NCI-H1092 (cell line): ENCODE results near the gene WRAP73.
"Not testable (repeated sequence)": the region's sequence is repeated elsewhere in the genome, so short reads cannot be mapped to it uniquely, and the experiment has no call there.

Experiments used
- DNase-seq: peaks from one replicate; lab custom pipeline; 2025; lab: John Stamatoyannopoulos, UW

The WRAP73 gene

DNA sequence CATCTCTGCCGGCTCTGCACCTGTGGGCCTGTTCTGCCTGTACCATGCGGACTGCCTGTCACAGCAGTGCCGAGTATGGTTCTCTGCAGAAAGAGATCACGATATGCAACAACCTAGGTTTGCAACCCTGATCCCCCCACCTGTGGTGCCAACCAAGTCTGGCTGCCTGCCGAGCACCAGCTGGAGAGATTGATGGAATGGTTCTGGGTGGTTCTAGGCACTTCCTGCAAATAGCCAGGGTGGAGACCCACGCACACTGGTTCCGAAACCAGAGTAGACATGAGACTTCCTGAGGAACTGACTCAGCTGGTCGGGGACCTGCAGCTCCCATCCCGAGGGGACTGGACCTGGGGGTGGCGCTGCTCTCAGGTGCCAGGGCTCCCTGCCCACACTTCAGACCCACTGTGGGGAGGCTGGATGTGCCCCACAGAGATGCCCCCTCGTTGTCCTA, 19.7 kb downstream of the WRAP73 start:
- DNase-seq, result no peak

DNA sequence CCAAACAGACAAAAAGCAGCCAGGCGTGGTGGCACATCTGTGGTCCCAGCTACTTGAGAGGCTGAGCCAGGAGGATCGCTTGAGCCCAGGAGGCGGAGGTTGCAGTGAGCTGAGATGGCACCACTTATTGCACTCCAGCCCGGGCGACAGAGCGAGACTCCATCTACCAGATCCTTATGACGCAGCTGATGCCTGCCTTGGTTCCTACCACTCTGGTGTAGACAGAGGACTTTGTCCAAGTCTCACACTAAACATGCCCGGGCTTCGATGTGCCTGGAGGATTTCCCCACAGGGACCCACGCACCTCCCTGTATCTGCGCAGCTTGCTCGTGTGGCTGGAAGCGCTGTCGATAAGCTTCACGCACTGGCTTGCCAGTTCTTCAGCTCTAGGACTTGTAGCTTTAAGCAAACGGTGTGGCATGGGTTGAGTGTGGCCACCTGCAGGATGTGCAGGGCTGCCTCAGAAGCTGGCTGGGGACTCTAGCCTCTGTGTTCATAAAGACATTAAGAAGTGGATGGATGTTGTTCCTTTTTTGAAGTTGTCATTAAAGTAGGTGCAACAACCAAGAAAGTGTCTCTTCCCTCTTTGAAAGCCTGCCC, 20.2 kb downstream of the WRAP73 start:
- no peak for DNase-seq

- no peak for DNase-seq
These were observed 21.5 kb downstream of the WRAP73 start for GRCh38 chr1:3628445-3628844.

GRCh38 chr1:3627515-3628253, 22.2 kb downstream of the WRAP73 start:
- DNase-seq, result no peak

DNA sequence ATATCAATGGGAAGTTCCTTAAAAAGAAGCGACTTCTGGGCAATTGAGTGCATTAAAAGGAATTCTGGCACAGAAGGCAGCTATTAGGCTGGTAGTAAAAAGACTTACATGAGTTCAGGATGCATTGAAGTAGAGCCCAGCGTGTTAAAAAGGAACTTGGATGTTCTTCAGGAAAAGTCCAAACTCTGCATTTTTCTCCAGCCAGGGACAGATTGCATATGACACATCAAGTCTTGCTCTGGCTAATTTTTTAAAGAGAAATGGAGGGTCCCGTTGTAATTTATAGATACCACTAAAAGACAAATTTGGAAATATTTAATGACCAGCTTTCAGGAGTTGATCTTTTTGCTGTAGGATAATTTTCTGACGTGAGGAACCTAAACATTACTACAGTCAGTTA, 23.9 kb downstream of the WRAP73 start:
- no peak for DNase-seq

DNA sequence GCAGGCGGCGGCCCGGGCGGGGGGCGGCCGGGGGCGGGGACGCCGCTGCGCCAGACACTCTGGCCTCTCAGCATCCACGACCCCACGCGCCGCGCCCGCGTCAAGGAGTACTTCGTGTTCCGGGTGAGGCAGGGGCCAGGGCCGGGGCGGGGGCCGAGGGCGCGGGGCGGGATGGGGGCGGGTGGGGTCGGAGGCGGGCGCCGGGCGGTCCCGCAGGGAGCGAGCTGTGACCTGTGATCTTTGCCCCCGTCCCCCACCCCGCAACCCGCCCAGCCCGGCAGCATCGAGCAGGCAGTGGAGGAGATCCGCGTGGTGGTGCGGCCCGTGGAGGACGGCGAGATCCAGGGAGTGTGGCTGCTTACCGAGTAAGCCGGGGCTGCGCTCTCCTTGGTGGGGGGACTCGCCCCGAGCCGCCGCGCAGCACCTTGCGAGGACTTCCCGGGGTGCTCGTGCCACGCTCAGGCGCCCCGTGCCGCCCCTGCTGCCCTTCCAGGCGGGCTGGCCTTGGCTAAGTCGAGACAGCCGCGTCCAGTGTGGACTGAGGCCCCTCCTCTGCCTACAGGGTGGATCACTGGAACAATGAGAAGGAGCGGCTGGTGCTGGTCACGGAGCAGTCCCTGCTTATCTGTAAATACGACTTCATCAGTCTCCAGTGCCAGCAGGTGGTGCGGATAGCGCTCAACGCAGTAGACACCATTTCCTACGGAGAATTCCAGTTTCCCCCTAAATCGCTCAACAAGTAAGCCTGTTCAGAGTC, 24.6 kb downstream of the WRAP73 start:
- DNase-seq, result no peak

GRCh38 chr1:3624200-3625136, 25.4 kb downstream of the WRAP73 start, which contains the start of gene TPRG1L:
Gene TPRG1L, plus strand, starts transcription at chr1:3625015. Its CDS starts 58 bp downstream, at chr1:3625073.
- DNase-seq, result peak; percentile 88

GRCh38 chr1:3623441-3624199, 26.3 kb downstream of the WRAP73 start:
- no peak for DNase-seq

DNA sequence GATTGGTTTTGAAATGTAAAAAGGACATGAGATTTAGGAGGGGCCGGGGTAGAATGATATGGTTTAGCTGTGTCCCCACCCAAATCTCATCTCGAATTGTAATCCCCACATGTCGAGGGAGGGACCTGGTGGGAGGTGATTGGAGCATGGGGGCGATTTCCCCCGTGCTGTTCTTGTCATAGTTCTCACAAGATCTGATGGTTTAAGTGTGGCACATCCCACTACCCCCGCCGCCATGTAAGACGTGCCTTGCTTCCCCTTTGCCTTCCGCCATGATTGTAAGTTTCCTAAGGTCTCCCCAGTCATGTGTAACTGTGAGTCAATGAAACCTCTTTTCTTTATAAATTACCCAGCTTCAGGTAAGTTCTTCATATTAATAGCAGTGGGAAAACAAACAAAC, 27.8 kb downstream of the WRAP73 start:
- not testable (repeated sequence) for DNase-seq

GRCh38 chr1:3621151-3621671, 28.7 kb downstream of the WRAP73 start:
- DNase-seq, result not testable (repeated sequence)

GRCh38 chr1:3620708-3621107, 29.2 kb downstream of the WRAP73 start:
- no peak for DNase-seq

GRCh38 chr1:3618881-3619671, 30.8 kb downstream of the WRAP73 start:
- DNase-seq, result peak; percentile 33

DNA sequence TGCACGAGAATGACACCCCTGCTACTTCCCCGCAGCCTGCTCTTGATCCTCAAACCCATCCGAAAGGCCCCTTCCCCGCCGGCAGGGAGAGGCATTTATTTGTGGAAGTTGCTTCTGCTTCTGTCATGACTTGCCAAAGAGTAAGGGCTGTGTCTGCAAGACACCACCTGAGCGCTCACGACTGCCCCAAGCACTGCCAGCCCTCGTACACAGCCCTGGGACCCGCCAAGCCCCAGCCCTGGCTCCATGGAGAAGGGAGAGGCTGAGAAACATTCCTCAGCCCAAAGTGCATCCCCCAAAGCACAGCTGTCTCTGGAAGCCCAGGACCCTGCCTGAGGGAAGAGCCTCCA, 31.4 kb downstream of the WRAP73 start:
- DNase-seq, result no peak

- no peak for DNase-seq
These were observed 32.0 kb downstream of the WRAP73 start for GRCh38 chr1:3617806-3618345.

DNA sequence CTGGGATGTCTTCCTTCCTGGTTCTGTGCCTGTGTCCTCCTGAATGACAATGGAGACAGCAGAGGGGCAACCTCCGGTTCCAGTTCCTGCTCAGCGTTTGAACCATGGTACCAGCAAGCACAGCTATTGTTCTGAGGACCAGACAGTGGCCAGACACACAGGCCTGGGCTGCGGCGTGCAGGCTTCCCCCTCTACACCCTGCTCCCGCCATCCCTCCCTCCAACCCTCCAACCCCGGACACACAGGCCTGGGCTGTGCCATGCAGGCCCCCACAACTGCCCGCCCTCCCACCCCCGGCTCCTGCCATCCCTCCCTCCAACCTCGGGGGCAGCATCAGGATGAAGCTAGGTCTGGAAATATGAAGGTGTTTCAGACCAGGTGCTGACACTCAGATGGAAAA, 33.0 kb downstream of the WRAP73 start:
- no peak for DNase-seq

DNA sequence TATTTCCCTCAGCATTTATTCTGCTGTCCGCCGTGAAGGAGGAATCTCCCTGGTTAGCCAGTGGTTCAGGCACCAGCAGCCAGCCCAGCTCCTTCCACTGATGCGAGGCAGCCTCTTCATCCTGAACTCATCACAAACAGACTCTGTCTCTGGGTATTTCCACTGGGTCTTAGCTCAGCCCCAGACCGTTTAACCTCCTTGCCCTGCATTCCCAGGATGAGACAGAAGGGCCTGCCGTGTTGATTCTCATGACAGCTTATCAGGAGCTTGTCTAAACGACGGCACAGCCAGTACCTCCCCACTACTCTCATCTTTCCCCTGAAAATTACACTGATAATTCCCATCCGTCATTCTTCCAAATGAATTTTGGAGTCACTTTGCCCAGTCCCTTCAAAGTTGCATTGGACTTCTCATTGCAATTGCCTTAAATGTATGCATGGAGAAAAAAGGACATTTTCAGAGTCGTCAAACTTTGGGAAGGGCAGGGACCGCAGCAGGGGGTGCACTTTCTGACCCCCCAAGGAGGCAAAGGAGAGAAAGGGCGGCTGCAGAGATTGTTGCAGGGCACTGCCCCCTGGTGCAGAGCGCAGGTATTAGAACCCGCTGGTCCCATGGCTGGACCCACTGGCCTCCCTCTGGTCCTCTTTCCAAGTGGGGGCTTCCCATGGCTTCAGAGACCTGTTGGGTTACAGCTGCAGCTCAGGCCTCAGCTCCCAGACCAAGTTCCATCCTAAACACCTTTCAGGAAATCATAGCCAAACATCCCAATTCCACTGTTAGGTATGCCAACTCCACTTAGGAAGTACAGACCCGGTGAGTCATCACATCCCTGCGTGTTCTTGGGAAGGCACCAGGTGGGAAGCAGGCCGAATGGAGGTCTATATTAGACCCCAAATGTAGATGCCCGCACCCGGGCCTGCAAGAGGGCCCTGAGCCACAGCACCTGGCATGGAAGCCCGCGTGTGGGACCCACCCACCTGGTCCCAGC, 34.9 kb downstream of the WRAP73 start:
- no peak for DNase-seq

GRCh38 chr1:3612123-3612522, 37.8 kb downstream of the WRAP73 start:
- DNase-seq, result no peak

DNA sequence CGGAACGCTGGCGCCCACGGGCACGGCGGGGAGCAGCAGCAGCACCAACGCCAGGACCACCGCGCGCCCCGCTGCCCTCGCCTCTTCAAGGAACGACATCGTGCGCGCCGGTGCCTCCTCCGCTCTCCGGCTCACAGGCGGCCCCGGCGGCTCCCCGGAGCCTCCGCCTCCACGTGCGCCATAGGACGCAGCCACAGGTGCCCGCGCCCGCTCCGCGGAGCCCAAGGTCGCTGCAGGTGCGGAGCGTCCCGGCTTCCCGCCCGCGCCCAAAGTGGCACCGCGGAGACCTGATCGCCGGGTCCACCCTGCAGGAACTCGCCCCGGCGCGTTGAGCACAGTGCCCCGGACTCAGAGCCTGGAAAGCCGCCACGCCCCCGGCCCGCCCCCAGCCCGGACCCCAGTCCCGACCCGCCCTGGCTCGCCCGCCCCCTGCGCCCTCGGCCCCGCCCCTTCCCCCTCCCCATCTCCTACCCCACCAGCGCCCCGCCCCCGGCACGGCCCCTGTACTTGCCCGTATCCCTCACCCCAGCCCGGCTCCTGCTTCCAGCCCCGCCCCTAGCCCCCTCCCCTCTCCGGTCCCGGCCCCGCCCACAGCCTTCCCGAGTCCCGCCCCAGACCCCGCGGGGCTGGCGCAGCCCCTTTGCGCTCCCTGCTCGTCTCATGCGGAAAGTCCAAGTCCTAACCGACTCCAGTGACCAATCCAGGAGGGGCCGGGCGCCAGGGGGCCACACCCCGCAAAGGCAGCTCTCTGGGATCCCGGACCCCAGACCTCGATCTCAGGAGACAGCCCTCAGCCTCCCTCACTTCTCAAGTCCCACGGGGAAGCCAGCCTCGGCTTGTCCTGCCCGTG, 38.5 kb downstream of the WRAP73 start, which contains the start of gene MEGF6:
TSS of gene MEGF6 (minus strand) at position 339 of the 850 bp plus-strand sequence. CDS start at position 99, 240 bp downstream.
- DNase-seq, result no peak
